Ishikawa (cell line): ENCODE results near the gene GLOD5.

Source experiments
- MAX ChIP-seq: IDR thresholded peaks from 2 replicates; pipeline ENCODE4 v1.6.1; 2012
- REST ChIP-seq: IDR thresholded peaks from 2 replicates; pipeline ENCODE4 v1.6.1; 2012; ENCODE audit warnings: low read depth, mild to moderate bottlenecking
- TAF1 ChIP-seq: IDR thresholded peaks from 2 replicates; pipeline ENCODE4 v1.6.1; 2012; ENCODE audit warnings: low read depth, mild to moderate bottlenecking
- ZBTB7A ChIP-seq: IDR thresholded peaks from 2 replicates; pipeline ENCODE4 v1.6.1; 2012; ENCODE audit warnings: low read depth
- TF ChIP-seq, protein P1 (sequence below): IDR thresholded peaks from 2 replicates; pipeline ENCODE4 v1.6.1; 2012

DNA sequence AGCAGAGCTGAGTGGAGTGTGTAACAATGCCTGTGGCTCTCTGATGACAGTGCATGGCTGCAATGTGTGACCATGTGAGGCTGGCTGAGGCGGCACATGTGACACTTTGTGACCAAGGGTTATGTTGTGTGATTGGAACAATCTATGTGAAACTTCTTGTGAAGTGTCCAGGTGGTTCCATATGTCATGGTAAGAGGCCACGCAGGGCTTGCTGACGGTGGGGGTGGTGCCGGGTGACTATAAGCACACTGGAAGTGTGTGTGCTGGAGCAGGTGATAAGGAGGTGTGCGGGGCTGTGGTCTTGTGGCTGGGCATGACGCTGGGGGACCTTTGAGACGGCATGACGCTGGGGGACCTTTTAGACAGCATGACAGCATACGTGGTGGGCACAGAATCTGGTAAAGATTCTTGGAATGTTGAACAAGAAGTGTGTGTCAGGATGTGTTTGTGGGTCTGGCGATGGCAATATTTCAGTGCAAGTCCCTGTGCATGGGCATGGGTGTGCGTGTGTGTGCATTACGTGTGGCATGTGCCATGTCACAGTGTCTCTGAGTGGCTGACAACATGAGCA is 32.9 kb downstream of the GLOD5 start:
- TF ChIP-seq REST (no peak), ZBTB7A (no peak), MAX (no peak), TAF1 (no peak)
- TF ChIP-seq, protein P1, sequence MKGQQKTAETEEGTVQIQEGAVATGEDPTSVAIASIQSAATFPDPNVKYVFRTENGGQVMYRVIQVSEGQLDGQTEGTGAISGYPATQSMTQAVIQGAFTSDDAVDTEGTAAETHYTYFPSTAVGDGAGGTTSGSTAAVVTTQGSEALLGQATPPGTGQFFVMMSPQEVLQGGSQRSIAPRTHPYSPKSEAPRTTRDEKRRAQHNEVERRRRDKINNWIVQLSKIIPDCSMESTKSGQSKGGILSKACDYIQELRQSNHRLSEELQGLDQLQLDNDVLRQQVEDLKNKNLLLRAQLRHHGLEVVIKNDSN: no peak
